Measurements from ENCODE around the gene SRCIN1.

Gene SRCIN1

GRCh38 chr17:38594152-38594551 is 11.6 kb downstream of the SRCIN1 start:
- Histone ChIP-seq H3K27ac (ENCODE audit: low read length) (no peak overlapping the region), H3K36me3 (ENCODE audit: control insufficient read depth in 1 of 2, insufficient read depth in 2 of 2, low read length in 2 of 2) (no peaks in the 10 kb centered on the region), H3K4me1 (ENCODE audit: control insufficient read depth in 1 of 2, insufficient read depth in 2 of 2, low read length in 2 of 2) (peaks cover 4 to 5% of the 10 kb centered on the region in 2 donors), H3K4me3 (ENCODE audit: low read depth in 1 of 2, low read length in 2 of 2) (no peak overlapping the region), H3K9me3 (ENCODE audit: control insufficient read depth in 1 of 2, low read length in 2 of 2) (no peaks in the 10 kb centered on the region), H3K27me3 (ENCODE audit: low read depth, low read length) (peaks cover 16% of the 10 kb centered on the region)

DNA sequence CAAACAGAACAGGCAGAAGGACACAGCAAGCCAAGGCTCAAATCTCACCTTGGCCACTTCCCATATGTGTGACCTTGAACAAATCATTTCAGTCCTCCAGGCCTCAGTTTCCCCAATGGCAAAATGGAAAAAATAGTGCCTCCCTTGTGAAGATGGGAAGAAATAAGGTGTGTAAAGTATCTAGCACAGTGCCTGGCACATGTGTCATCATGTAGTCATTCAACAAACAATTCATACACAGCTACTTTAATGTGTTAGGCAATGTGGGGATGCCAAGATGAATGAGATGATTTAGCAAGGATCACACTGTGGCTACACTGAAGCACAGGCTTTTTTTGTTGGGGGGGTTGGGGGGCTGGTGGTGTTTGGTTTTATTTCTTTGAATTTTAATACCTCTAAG is 13.3 kb downstream of the SRCIN1 start:
- Histone ChIP-seq H3K27me3 (ENCODE audit: low read depth, low read length) (peaks cover 25% of the 10 kb centered on the region), H3K36me3 (ENCODE audit: control insufficient read depth in 1 of 2, insufficient read depth in 2 of 2, low read length in 2 of 2) (no peaks in the 10 kb centered on the region), H3K27ac (ENCODE audit: low read length) (no peak overlapping the region), H3K4me3 (ENCODE audit: low read depth in 1 of 2, low read length in 2 of 2) (no peak overlapping the region), H3K4me1 (ENCODE audit: control insufficient read depth in 1 of 2, insufficient read depth in 2 of 2, low read length in 2 of 2) (peaks cover 4 to 5% of the 10 kb centered on the region in 2 donors), H3K9me3 (ENCODE audit: control insufficient read depth in 1 of 2, low read length in 2 of 2) (no peaks in the 10 kb centered on the region)

DNA sequence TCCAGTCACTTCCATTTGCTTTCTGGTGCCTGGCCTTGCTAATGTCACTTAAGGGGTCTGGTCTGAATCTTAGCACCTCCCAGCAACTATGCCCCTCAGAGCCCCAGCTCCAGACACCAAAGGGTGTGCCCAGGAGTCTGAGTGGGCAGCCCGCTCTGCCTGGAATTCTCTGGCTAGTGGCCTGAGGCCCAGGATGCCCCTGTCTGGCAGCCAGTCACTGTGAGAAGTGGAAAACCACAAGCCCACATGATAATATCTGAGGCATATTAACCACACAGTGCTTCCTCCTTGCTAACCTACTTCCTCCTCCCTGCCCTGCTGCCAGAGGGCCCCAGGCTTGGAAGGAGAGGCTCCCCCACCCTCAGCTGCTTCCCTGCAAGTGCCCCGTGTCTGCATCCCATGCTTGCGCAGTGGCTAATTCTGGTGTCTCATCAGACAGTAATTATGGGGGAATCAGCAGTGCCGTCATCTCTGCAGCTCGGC is 14.0 kb downstream of the SRCIN1 start:
- H3K36me3 ChIP-seq (ENCODE audit: control insufficient read depth in 1 of 2, insufficient read depth in 2 of 2, low read length in 2 of 2) = no peaks in the 10 kb centered on the region
- H3K4me1 ChIP-seq (ENCODE audit: control insufficient read depth in 1 of 2, insufficient read depth in 2 of 2, low read length in 2 of 2) = peaks cover 4 to 5% of the 10 kb centered on the region in 2 donors
- H3K9me3 ChIP-seq (ENCODE audit: control insufficient read depth in 1 of 2, low read length in 2 of 2) = no peaks in the 10 kb centered on the region
- no peak overlapping the region for H3K4me3 ChIP-seq (ENCODE audit: low read depth in 1 of 2, low read length in 2 of 2)
- H3K27me3 ChIP-seq (ENCODE audit: low read depth, low read length) = peaks cover 32% of the 10 kb centered on the region
- H3K27ac ChIP-seq (ENCODE audit: low read length) = no peak overlapping the region

DNA sequence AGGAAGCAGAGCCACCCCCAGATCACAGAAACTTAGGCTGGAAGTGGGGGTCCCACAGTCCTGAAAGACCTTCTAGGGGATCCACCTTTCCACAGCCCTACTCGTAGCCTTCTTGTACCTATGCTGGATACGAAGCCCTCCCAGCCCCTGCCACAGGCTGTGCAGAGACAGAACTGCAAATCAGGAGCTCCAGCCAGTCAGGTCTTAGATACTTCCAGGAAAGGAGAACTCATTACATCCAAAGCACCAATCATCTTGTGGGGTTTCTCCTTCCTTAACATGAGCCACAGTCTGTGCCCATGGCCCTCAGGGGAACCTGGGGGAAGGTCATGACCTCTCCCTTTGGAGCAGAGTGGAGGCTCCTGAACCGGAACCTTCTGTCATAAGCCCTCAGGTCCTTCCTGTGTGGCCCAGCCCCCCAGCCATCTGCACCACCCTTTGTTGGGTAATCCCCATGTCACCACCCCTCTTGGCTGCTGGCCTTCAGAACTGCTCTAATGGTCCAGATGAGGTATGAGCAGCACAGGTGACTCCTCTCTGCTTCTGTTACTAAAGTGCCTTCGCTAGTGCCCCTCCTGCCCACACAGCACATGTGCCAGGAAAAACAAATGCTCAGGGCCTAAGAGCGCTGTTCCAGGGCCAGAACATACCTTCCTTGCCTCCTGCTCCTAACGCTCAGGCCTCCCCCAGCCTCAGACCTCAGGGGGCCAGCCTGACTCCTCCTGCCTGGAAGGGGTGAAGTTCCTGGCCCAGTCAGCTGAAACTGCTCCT is 14.6 kb downstream of the SRCIN1 start:
- Histone ChIP-seq H3K27ac (ENCODE audit: low read length) (no peak overlapping the region), H3K4me1 (ENCODE audit: control insufficient read depth in 1 of 2, insufficient read depth in 2 of 2, low read length in 2 of 2) (peaks cover 4 to 5% of the 10 kb centered on the region in 2 donors), H3K4me3 (ENCODE audit: low read depth in 1 of 2, low read length in 2 of 2) (no peak overlapping the region), H3K9me3 (ENCODE audit: control insufficient read depth in 1 of 2, low read length in 2 of 2) (no peaks in the 10 kb centered on the region), H3K27me3 (ENCODE audit: low read depth, low read length) (peaks cover 36% of the 10 kb centered on the region), H3K36me3 (ENCODE audit: control insufficient read depth in 1 of 2, insufficient read depth in 2 of 2, low read length in 2 of 2) (no peaks in the 10 kb centered on the region)

GRCh38 chr17:38589462-38590114 is 16.2 kb downstream of the SRCIN1 start:
- Histone ChIP-seq H3K27me3 (ENCODE audit: low read depth, low read length) (peaks cover 41% of the 10 kb centered on the region), H3K36me3 (ENCODE audit: control insufficient read depth in 1 of 2, insufficient read depth in 2 of 2, low read length in 2 of 2) (no peaks in the 10 kb centered on the region), H3K9me3 (ENCODE audit: control insufficient read depth in 1 of 2, low read length in 2 of 2) (no peaks in the 10 kb centered on the region), H3K27ac (ENCODE audit: low read length) (no peak overlapping the region), H3K4me1 (ENCODE audit: control insufficient read depth in 1 of 2, insufficient read depth in 2 of 2, low read length in 2 of 2) (peaks cover 4 to 8% of the 10 kb centered on the region in 2 donors), H3K4me3 (ENCODE audit: low read depth in 1 of 2, low read length in 2 of 2) (no peak overlapping the region)

- Histone ChIP-seq H3K27ac (ENCODE audit: low read length) (no peak overlapping the region), H3K36me3 (ENCODE audit: control insufficient read depth in 1 of 2, insufficient read depth in 2 of 2, low read length in 2 of 2) (no peaks in the 10 kb centered on the region), H3K4me3 (ENCODE audit: low read depth in 1 of 2, low read length in 2 of 2) (no peak overlapping the region), H3K4me1 (ENCODE audit: control insufficient read depth in 1 of 2, insufficient read depth in 2 of 2, low read length in 2 of 2) (peaks cover 4 to 14% of the 10 kb centered on the region in 2 donors), H3K27me3 (ENCODE audit: low read depth, low read length) (peaks cover 37% of the 10 kb centered on the region), H3K9me3 (ENCODE audit: control insufficient read depth in 1 of 2, low read length in 2 of 2) (no peaks in the 10 kb centered on the region)
Observed at GRCh38 chr17:38588788-38589174, 17.0 kb downstream of the SRCIN1 start.

DNA sequence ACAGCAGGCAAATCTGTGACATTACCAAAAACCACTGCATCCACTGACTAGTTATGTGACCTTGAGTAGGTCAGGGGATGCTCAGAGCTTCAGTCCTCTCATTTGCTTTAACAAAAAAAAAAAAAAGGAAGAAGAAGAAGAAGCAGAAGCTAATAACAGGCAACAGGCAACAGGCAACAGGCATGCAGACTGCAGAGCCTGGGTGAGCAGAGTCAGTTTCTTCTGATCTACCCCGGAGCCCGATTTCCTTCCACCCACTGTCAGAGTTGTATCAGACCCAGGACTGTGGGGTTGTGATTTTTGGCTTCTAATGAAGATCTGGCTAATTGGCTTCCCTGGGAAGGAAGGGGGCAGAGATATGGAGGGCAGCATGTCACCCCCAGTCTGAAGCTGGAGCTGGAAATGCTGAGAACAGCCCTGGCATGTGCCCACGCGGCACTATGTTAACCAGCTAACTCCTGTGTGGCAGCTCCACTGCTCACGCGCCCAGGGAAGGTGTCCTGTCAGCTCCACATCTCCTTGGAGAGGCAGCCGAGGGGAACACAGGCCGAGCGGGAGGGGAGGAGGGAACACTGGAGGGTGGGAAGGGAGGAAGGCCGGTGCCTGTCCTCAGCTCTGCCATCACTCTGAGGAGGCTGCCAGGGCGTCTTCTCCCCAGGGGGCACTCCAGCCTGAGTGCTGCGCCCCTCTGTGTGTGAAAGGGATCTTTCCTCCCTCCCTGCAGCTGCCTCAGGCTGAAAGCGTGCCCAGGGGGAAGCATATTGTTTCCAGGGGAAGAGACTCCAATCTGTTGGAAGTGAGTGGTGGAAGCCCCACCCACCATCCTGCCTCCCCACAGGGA is 17.6 kb downstream of the SRCIN1 start:
- H3K36me3 ChIP-seq (ENCODE audit: control insufficient read depth in 1 of 2, insufficient read depth in 2 of 2, low read length in 2 of 2) = no peaks in the 10 kb centered on the region
- H3K4me3 ChIP-seq (ENCODE audit: low read depth in 1 of 2, low read length in 2 of 2) = no peak overlapping the region
- H3K9me3 ChIP-seq (ENCODE audit: control insufficient read depth in 1 of 2, low read length in 2 of 2) = no peaks in the 10 kb centered on the region
- peaks cover 31% of the 10 kb centered on the region for H3K27me3 ChIP-seq (ENCODE audit: low read depth, low read length)
- peaks cover 4 to 14% of the 10 kb centered on the region in 2 donors for H3K4me1 ChIP-seq (ENCODE audit: control insufficient read depth in 1 of 2, insufficient read depth in 2 of 2, low read length in 2 of 2)
- no peak overlapping the region for H3K27ac ChIP-seq (ENCODE audit: low read length)

DNA sequence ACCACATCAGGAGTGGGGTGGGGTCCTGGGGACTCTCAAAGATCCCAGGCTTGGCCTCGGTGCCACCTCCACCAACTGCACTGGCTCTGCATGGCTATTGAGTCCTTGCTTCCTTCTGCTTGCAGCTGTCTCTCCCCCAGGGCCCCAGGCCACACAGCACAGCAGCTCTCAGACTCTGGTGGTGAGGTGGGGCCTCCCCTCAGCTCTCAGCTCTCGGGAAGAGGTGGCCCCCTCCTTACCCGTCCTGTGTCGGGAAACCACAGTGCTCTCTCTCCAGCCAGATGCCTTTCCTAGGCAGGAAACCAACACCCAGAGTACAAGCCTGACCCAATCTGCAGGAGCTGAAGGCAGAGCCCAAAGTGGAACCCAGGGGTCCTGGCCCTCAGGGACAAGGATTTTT is 18.5 kb downstream of the SRCIN1 start:
- peaks cover 30% of the 10 kb centered on the region for H3K27me3 ChIP-seq (ENCODE audit: low read depth, low read length)

DNA sequence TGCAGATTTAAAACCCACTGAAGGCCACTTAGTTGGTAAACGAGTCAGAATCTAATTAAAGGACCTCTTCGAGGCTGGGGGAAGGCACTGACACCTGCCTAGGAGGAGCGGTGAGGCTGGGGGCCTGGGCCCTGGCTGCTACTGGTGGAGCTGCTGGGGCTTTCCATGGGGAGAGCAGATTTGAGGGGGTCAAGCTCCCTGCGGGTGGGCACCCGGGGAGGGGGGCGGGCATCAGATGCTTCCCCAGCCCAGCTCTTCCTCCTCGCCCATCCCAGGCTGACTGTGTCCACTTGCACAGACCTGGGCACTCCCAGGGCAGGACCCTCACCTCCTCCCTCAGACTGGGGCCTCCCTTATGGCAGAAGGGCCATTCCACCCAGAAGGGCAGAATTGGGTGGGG is 19.0 kb downstream of the SRCIN1 start:
- no peaks in the 10 kb centered on the region for H3K9me3 ChIP-seq (ENCODE audit: control insufficient read depth in 1 of 2, low read length in 2 of 2)
- H3K4me3 ChIP-seq (ENCODE audit: low read depth in 1 of 2, low read length in 2 of 2) = no peak overlapping the region
- H3K27ac ChIP-seq (ENCODE audit: low read length) = no peak overlapping the region
- peaks cover 4 to 14% of the 10 kb centered on the region in 2 donors for H3K4me1 ChIP-seq (ENCODE audit: control insufficient read depth in 1 of 2, insufficient read depth in 2 of 2, low read length in 2 of 2)
- no peaks in the 10 kb centered on the region for H3K36me3 ChIP-seq (ENCODE audit: control insufficient read depth in 1 of 2, insufficient read depth in 2 of 2, low read length in 2 of 2)
- peaks cover 30% of the 10 kb centered on the region for H3K27me3 ChIP-seq (ENCODE audit: low read depth, low read length)

More for the DNA sequence above, 18.5 kb downstream of the SRCIN1 start:
- Histone ChIP-seq H3K4me3 (ENCODE audit: low read depth in 1 of 2, low read length in 2 of 2) (no peak overlapping the region), H3K36me3 (ENCODE audit: control insufficient read depth in 1 of 2, insufficient read depth in 2 of 2, low read length in 2 of 2) (no peaks in the 10 kb centered on the region), H3K9me3 (ENCODE audit: control insufficient read depth in 1 of 2, low read length in 2 of 2) (no peaks in the 10 kb centered on the region), H3K4me1 (ENCODE audit: control insufficient read depth in 1 of 2, insufficient read depth in 2 of 2, low read length in 2 of 2) (peaks cover 4 to 14% of the 10 kb centered on the region in 2 donors), H3K27ac (ENCODE audit: low read length) (no peak overlapping the region)

- Histone ChIP-seq H3K27ac (ENCODE audit: low read length) (no peak overlapping the region), H3K4me1 (ENCODE audit: control insufficient read depth in 1 of 2, insufficient read depth in 2 of 2, low read length in 2 of 2) (peaks cover under 1 to 9% of the 10 kb centered on the region in 2 donors), H3K36me3 (ENCODE audit: control insufficient read depth in 1 of 2, insufficient read depth in 2 of 2, low read length in 2 of 2) (no peaks in the 10 kb centered on the region), H3K4me3 (ENCODE audit: low read depth in 1 of 2, low read length in 2 of 2) (no peak overlapping the region), H3K27me3 (ENCODE audit: low read depth, low read length) (peaks cover 30% of the 10 kb centered on the region), H3K9me3 (ENCODE audit: control insufficient read depth in 1 of 2, low read length in 2 of 2) (no peaks in the 10 kb centered on the region)
Observed at GRCh38 chr17:38585918-38586529, 19.7 kb downstream of the SRCIN1 start.

Data from muscle layer of duodenum (tissue), 2 donors.